CD4-positive, alpha-beta T cell treated with Interleukin-4 for 1 hour (primary cell): Measurements from ENCODE around the gene IL1RAPL2.
"Not testable (repeated sequence)": the region's sequence is repeated elsewhere in the genome, so short reads cannot be mapped to it uniquely, and the experiment has no call there.

Source experiments
- DNase-seq, 2 donors: peaks; one replicate each; pipeline ENCODE4 v3.0.0-alpha.2; 2020 to 2022

Gene IL1RAPL2

GRCh38 chrX:105636667-105637066 lies 1070.7 kb downstream of the IL1RAPL2 start:
- no peak for DNase-seq

GRCh38 chrX:105645667-105646357 lies 1079.8 kb downstream of the IL1RAPL2 start:
- DNase-seq, result no peak

GRCh38 chrX:105646592-105647372 lies 1080.8 kb downstream of the IL1RAPL2 start:
- DNase-seq, result no peak

- no peak for DNase-seq
These were observed 1081.8 kb downstream of the IL1RAPL2 start for GRCh38 chrX:105647749-105648148.

- no peak for DNase-seq
These were observed 1082.7 kb downstream of the IL1RAPL2 start for GRCh38 chrX:105648732-105649131.

GRCh38 chrX:105650577-105650976 lies 1084.6 kb downstream of the IL1RAPL2 start:
- no peak for DNase-seq

GRCh38 chrX:105650986-105651385 lies 1085.0 kb downstream of the IL1RAPL2 start:
- no peak for DNase-seq

- no peak for DNase-seq
These were observed 1087.9 kb downstream of the IL1RAPL2 start for GRCh38 chrX:105653891-105654290.

GRCh38 chrX:105658136-105658535 lies 1092.1 kb downstream of the IL1RAPL2 start:
- DNase-seq, result no peak

GRCh38 chrX:105662248-105662647 lies 1096.2 kb downstream of the IL1RAPL2 start:
- DNase-seq, result no peak

- no peak for DNase-seq
These were observed 1098.2 kb downstream of the IL1RAPL2 start for GRCh38 chrX:105664243-105664642.

GRCh38 chrX:105684288-105684687 lies 1118.3 kb downstream of the IL1RAPL2 start:
- DNase-seq, result not testable (repeated sequence)

GRCh38 chrX:105694839-105695238 lies 1128.8 kb downstream of the IL1RAPL2 start:
- DNase-seq, result no peak

GRCh38 chrX:105695451-105695850 lies 1129.5 kb downstream of the IL1RAPL2 start:
- DNase-seq, result no peak

- no peak for DNase-seq
These were observed 1130.9 kb downstream of the IL1RAPL2 start for GRCh38 chrX:105696870-105697269.

- no peak for DNase-seq
These were observed 1132.2 kb downstream of the IL1RAPL2 start for GRCh38 chrX:105697984-105698781.

- DNase-seq, result no peak
These were observed 1134.3 kb downstream of the IL1RAPL2 start for GRCh38 chrX:105700331-105700730.

GRCh38 chrX:105701310-105702052 lies 1135.5 kb downstream of the IL1RAPL2 start:
- no peak for DNase-seq

GRCh38 chrX:105703876-105704275 lies 1137.9 kb downstream of the IL1RAPL2 start:
- DNase-seq, result no peak

GRCh38 chrX:105706041-105706440 lies 1140.0 kb downstream of the IL1RAPL2 start:
- no peak for DNase-seq

GRCh38 chrX:105711805-105712204 lies 1145.8 kb downstream of the IL1RAPL2 start:
- no peak for DNase-seq

- DNase-seq, result no peak
These were observed 1149.7 kb downstream of the IL1RAPL2 start for GRCh38 chrX:105715746-105716145.
